Daoy (cell line): Measurements from ENCODE around the gene ITM2C. TPM values are rescaled to one million over a fixed set of nuclear protein-coding genes. Genes with fewer than 3 reads are reported as not detected.

Source experiments
- DNase-seq: peaks from one replicate; pipeline ENCODE4 v3.0.0-alpha.2; 2015; ENCODE audit warnings: low read depth
- total RNA-seq: library from RNA; depleted of rRNA; stranded (reverse); fragments of >200 nt; shearing (Covaris generic); gene quantifications from 2 replicates; pipeline ENCODE4 v1.2.3, GENCODE V29; 2014; rRNA removed

Gene ITM2C
- total RNA-seq, 1 experiment from 2014 or later = 41.9 TPM

GRCh38 chr2:230925879-230926765, 61.4 kb downstream of the ITM2C start:
- no peak for DNase-seq

- DNase-seq = no peak
These were observed 63.1 kb downstream of the ITM2C start for GRCh38 chr2:230927711-230928341.

Other genes starting within 250 kb of the ITM2C start
- 72.1 and 76.8 TPM in 2 replicates for gene CAB39, start 152.1 kb upstream of the ITM2C start, total RNA-seq
- gene GPR55, start 60.3 kb downstream of the ITM2C start, total RNA-seq = not detected in 2 replicates
- gene SPATA3, start 131.2 kb downstream of the ITM2C start, total RNA-seq = not detected in 2 replicates
- 0.57 and 0.86 TPM in 2 replicates for gene C2orf72, start 172.6 kb downstream of the ITM2C start, total RNA-seq
- 180 and 196 TPM in 2 replicates for gene PSMD1, start 191.9 kb downstream of the ITM2C start, total RNA-seq